ENCODE data around the gene CHMP6.

DNA sequence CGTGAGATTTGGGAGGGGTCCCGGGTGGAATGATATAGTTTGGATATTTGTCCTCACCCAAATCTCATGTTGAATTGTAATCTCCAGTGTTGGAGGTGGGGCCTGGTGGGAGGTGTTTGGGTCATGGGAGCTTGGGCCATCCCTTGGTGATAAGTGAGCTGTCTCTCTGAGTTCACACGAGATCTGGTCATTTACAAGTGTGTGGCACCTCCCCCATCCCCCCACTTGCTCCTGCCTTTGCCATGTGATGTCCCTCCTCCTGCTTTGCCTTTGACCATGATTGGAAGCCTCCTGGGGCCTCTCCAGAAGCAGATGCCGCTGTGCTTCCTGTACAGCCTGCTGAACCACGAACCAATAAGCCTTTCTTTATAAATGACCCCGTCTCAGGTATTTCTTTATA lies 22.0 kb downstream of the CHMP6 start:
- TF ChIP-seq, protein P1, sequence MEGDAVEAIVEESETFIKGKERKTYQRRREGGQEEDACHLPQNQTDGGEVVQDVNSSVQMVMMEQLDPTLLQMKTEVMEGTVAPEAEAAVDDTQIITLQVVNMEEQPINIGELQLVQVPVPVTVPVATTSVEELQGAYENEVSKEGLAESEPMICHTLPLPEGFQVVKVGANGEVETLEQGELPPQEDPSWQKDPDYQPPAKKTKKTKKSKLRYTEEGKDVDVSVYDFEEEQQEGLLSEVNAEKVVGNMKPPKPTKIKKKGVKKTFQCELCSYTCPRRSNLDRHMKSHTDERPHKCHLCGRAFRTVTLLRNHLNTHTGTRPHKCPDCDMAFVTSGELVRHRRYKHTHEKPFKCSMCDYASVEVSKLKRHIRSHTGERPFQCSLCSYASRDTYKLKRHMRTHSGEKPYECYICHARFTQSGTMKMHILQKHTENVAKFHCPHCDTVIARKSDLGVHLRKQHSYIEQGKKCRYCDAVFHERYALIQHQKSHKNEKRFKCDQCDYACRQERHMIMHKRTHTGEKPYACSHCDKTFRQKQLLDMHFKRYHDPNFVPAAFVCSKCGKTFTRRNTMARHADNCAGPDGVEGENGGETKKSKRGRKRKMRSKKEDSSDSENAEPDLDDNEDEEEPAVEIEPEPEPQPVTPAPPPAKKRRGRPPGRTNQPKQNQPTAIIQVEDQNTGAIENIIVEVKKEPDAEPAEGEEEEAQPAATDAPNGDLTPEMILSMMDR (IDR thresholded peaks at IDR 0.05) = no peak
- TF ChIP-seq POLR2AphosphoS5 (IDR thresholded peaks at IDR 0.05) = no peak
